Thyroid gland (tissue), 4 donors: ENCODE data around the gene ZFHX3.

ENCODE experiments used
- POLR2A ChIP-seq, 2 donors: fragments of 450-650 bp; IDR thresholded peaks; one replicate each; pipeline ENCODE4 v1.6.1; 2017; ENCODE audit warnings: antibody characterized with exemption in 2 of 2, mild to moderate bottlenecking in 2 of 2, moderate library complexity in 1 of 2
- TF ChIP-seq, protein P1 (sequence below), 6 experiments: fragments of 200-600 bp in 3 of 6; fragments of 450-650 bp in 3 of 6; sonication (generic) in 3 of 6; IDR thresholded peaks; one replicate each; pipeline ENCODE4 v1.5.1; 2016 to 2019; ENCODE audit warnings: antibody characterized with exemption in 6 of 6, mild to moderate bottlenecking in 2 of 6, inconsistent platforms in 1 of 6, moderate library complexity in 1 of 6

DNA sequence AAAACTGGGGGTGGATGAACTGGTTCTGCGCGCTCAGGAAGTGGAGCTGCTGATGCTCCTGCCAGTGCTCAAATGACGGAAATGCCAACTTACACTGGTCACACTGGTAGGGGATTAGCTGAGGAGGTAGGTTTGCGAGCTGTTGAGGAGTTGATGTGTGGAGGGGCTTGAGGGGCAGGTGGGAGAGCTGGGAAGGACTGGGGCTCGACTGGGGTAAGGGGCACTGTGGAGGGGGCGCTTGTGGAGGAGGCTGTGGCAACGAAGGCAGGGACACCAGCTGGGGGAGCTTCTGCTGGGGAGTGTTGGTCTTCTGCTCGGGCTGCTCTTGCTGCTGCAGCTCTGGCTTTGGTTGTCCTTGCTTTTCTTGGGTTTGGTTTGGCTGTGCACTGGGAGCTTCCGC is 252.9 kb downstream of the ZFHX3 start:
- TF ChIP-seq, protein P1, sequence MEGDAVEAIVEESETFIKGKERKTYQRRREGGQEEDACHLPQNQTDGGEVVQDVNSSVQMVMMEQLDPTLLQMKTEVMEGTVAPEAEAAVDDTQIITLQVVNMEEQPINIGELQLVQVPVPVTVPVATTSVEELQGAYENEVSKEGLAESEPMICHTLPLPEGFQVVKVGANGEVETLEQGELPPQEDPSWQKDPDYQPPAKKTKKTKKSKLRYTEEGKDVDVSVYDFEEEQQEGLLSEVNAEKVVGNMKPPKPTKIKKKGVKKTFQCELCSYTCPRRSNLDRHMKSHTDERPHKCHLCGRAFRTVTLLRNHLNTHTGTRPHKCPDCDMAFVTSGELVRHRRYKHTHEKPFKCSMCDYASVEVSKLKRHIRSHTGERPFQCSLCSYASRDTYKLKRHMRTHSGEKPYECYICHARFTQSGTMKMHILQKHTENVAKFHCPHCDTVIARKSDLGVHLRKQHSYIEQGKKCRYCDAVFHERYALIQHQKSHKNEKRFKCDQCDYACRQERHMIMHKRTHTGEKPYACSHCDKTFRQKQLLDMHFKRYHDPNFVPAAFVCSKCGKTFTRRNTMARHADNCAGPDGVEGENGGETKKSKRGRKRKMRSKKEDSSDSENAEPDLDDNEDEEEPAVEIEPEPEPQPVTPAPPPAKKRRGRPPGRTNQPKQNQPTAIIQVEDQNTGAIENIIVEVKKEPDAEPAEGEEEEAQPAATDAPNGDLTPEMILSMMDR (IDR thresholded peaks at IDR 0.05): no peak
- no peak for TF ChIP-seq POLR2A (IDR thresholded peaks at IDR 0.05)
